Measurements from ENCODE around the gene CFAP20DC.

GRCh38 chr3:58994746-58995330, 55.0 kb downstream of the CFAP20DC start:
- TF ChIP-seq CTCF (IDR thresholded peaks at IDR 0.05; ENCODE audit: low read depth, low read length) (peak; percentile 91), EZH2phosphoT487 (IDR thresholded peaks at IDR 0.05; ENCODE audit: low read depth) (no peak)

Measured in OCI-LY3 (cell line).